GM08714 (cell line): ENCODE results near the gene CFAP61.

ENCODE experiments used
- H3K4me3 ChIP-seq: fragments of 200-500 bp; sonication (Bioruptor generic); 2 replicates; pipeline ENCODE4 v1.5.1; 2014; ENCODE audit warnings: mild to moderate bottlenecking, low read length, inconsistent platforms
- ZNF274 ChIP-seq: IDR thresholded peaks from 2 replicates; pipeline ENCODE4 v1.6.1; 2012; ENCODE audit warnings: mild to moderate bottlenecking, low read depth, low read length

The CFAP61 gene

GRCh38 chr20:20367575-20368417 lies 315.5 kb downstream of the CFAP61 start, which contains the start of gene INSM1:
TSS of gene INSM1 (plus strand) at chr20:20368104. CDS start at chr20:20368268, 164 bp downstream.
- H3K4me3 ChIP-seq = peak within 1 kb of the TSS; percentile 51
- no peak for TF ChIP-seq ZNF274

GRCh38 chr20:20368418-20369249 lies 316.3 kb downstream of the CFAP61 start:
- peak overlapping the region; percentile 51 for H3K4me3 ChIP-seq
- TF ChIP-seq ZNF274 = no peak

- H3K4me3 ChIP-seq = peak overlapping the region; percentile 51; the same call in 1 of the 2 replicates
These were observed 317.1 kb downstream of the CFAP61 start for GRCh38 chr20:20369250-20370093.

GRCh38 chr20:20370094-20370575 lies 317.8 kb downstream of the CFAP61 start:
- TF ChIP-seq ZNF274 = no peak
- no peak overlapping the region for H3K4me3 ChIP-seq

More at GRCh38 chr20:20369250-20370093, 317.1 kb downstream of the CFAP61 start:
- TF ChIP-seq ZNF274 = no peak

- no peak for TF ChIP-seq ZNF274
- no peak overlapping the region for H3K4me3 ChIP-seq
These were observed 318.8 kb downstream of the CFAP61 start for GRCh38 chr20:20371083-20371482.

GRCh38 chr20:20371681-20372080 lies 319.3 kb downstream of the CFAP61 start:
- H3K4me3 ChIP-seq = no peak overlapping the region
- no peak for TF ChIP-seq ZNF274

GRCh38 chr20:20373091-20373571 lies 320.8 kb downstream of the CFAP61 start:
- no peak for TF ChIP-seq ZNF274
- H3K4me3 ChIP-seq = no peak overlapping the region

- no peak overlapping the region for H3K4me3 ChIP-seq
- TF ChIP-seq ZNF274 = no peak
These were observed 323.5 kb downstream of the CFAP61 start for GRCh38 chr20:20375862-20376261.

- no peak for TF ChIP-seq ZNF274
- H3K4me3 ChIP-seq = no peak overlapping the region
These were observed 333.9 kb downstream of the CFAP61 start for GRCh38 chr20:20386192-20386591.

- no peak overlapping the region for H3K4me3 ChIP-seq
- no peak for TF ChIP-seq ZNF274
These were observed 338.1 kb downstream of the CFAP61 start for GRCh38 chr20:20390393-20390792.

GRCh38 chr20:20391115-20391514 lies 338.8 kb downstream of the CFAP61 start:
- no peak overlapping the region for H3K4me3 ChIP-seq
- no peak for TF ChIP-seq ZNF274

- no peak for TF ChIP-seq ZNF274
- no peak overlapping the region for H3K4me3 ChIP-seq
These were observed 339.4 kb downstream of the CFAP61 start for GRCh38 chr20:20391766-20392165.
